ENCODE data around the gene NEK6. TPM values are rescaled to one million over a fixed set of nuclear protein-coding genes. Genes with fewer than 3 reads are reported as not detected.

Gene NEK6
- total RNA-seq, 1 donor from 2014 or later, result 27.2 TPM

DNA sequence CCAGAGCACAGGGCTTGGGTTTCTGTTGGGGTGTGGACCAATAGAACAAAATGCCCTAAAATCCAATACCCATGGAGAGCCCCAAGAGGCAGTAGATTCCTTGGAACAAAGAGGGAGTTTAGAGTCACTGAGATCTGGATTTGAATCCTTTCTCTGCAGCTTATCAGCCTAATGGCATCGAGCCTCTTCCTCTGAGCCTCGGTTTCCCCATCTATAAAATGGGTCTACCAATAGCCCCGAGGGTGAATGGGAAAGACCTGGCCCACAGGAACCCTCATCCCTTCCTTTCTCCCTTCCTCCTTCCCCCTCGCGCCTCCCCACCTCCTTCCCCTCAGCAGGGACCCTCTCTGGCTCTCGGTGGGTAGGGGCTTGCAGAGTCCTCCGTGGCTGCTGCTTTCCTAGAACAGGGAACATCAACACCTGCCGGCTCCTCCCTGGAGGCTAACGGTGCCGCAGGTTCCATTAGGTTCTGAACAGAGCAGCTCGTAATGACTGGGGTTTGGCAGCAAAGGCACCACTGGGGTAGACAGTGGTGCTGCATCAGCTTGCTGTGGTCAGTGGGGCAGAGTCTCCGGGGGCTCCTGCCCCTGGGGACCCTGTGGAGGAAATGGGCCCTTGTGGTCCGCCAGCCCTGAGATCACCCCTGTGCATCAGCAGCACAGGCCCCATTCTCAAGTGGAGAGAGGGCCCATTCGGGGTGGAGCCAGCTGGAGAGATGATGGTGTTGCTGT lies 40.3 kb downstream of the NEK6 start:
- no peak for DNase-seq

DNA sequence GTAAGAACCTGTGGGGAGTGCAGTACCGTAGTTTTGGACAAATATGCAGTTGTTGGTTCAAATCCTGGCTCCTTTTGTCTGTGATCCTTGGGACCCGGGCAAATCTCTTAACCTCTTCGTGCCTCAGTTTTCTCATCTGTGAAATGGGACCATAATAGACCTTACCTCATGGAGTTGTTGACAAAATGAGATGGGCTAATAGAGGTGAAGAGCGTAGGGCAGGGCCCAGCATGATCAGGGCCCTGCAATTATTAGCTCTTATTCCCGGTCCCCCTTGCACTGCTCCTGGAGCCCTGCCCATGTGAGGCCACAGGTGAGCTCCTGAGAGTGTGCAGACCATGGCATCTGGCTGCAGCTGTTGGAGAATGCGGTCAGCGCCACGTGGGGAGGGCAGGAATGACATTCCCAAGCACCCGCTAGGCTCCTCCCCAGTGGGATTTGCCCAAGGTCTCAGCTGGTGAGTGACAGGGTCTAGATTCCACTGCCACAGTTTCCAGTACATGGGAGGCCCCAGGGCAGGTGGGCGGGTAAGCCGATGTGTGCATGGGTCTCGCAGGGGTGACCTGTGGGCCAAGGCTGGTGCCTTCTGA lies 41.0 kb downstream of the NEK6 start:
- DNase-seq, result no peak

DNA sequence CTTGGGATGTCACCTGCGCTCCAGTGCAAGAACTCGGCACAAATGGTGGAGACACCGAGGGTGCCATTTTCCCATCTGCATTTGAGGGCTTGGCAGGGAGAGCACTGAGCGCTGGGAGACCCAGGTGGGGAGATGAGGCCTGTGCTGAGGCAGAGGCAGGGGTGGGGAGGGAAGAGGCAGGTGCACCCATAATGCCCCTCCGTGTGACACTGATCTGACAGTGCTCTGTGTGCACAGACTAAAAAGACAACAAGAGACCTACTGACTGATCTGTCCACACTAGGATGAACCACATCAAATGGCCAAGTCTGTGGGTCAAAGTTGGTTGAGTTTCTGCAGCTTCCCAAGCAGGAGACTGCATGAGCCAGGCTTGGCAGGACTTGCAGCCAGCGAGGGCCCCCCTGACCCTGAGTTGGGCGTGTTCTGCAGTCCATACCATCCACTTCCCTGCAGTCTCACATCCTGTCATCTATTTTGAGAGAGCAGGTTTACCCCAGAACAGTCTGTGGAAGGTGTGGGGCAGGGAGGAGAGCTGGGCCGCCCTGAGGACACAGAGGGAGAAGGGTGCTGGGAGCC lies 41.9 kb downstream of the NEK6 start:
- DNase-seq, result no peak

DNA sequence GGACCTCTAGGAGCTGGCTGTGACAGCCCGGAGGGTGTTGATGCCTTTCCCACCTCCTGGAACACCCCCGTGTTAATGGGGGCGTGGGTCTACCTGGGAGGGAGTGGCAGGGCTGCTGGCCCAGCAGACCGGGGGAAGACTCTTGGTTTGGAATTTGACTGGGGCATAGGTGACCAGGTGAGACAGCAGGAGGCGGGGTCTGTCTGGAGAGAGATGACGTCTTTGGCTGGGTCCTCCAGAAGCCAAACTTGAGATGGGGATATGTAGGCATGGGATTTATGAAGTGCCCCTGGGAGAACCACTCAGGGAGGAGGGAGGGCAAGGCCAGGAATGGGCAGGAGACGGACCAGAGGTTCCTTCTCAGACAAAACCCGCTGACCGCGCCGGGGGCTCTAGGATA lies 42.6 kb downstream of the NEK6 start:
- no peak for DNase-seq

DNA sequence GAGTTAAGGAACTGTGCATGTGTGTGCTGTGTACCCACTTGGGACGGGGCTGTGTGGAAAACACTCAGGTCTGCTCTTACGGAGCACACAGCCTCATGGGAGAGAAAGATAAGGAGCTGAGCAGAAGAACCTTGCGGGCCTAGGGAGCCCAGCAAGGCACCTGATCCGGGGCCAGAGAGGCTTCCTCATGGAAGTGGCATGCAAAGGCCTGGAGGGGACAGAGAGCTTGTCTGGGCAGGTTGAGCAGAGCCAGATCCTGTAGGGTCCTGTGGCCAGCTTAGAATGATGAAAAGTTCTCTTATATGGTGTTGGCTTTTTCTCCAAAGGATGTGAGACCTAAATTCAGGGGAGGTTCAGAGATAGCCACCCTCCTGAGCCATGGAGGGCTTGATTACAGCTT lies 45.2 kb downstream of the NEK6 start:
- no peak for DNase-seq

DNA sequence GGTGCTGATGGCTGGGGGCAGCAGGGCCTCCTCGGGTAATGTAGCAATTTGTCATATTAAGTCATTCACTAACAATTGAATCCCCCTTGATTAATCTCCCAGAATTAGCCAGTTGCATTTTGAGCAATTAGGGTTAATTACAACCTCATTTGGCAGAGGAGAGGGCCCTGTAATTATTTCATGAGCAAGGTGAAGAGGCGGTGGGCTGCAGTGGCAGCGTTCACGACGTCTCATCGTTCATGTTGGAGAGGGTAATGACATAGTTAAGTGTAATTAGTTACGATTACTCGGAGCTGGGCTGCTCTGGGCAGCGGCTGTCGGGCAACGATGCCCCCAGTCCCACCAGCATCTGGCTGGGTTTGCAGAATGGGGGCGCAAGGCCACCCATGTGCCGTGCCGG lies 46.0 kb downstream of the NEK6 start:
- no peak for DNase-seq

DNA sequence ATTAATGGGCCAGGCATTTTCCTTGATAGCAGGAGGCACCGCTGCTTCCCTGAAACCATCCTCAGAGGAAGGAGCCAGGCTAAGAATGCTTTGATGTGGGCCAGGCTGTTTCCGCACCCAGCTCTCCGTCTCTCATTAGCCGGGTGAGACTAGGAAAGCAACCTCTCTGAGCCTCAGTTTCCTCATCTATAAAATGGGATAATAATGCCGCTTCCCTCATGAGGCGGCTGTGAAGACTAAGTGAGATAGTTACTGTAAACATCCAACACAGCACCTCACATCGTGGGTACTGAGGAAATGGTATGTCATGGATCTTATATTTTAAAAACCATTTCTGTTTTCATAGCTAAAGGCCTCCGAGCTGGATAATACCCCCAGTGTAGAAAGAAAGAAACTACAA lies 46.5 kb downstream of the NEK6 start:
- no peak for DNase-seq

DNA sequence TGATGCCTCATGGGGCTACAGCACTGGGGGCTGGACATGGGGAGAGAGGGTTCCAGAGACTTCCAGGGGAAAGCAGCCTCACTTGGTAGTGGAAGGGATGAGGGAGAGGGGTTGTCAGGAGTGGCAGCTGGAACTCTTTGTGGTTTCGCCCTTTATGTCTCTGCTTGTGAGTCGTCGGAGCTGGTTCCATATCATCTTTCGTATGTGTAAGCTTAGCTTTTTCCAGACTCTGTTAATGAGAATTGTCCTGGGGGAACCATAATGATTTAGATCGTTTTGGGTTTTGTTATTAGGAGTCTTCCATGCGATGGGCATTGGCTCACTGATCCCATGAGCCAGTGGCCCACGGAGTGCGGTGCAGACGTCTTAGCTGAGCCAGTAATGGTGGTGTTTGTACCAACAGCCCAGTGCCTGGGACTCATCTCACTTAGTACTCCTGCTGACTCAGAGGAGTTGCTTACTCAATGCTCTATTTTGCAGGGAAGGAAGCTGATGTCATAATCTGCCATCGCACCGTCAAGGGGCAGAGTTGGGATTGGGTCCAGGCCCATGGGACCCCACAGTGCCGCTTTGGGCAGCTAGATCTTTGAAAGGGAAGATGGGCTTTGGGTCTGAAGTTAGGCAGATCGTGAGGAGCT lies 48.5 kb downstream of the NEK6 start:
- DNase-seq, result no peak

DNA sequence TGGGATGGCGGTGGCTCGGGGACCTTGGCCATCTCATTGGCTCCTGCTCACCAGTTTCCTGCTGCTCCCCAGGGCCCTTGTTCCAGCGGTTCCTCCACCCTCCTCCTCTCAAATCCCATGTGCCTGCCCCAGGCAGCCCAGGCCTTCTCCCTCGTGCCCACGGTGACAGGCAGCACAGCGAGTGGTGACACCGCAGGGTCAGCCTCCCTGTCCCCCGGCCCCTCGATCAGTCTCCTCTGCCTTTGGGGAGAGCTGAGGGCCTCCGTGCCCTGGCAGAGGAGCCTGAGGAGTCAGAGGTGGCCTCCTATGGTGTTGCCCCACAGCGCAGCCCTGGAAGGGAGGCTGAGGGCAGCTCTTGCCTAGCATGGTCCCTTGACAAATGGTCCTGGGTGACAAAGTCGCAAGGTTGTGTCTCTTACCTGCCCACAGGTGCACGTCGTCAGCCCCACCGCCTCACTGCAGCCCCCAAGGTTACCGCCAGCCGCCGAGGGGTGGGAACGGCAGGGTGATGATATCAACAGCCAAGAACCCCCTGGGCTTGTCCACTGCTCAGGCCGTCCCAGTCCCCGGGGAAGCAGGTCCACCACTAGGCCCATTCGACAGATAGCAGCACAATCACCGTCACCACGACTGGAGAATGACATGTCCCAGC lies 49.8 kb downstream of the NEK6 start:
- DNase-seq, result no peak

DNA sequence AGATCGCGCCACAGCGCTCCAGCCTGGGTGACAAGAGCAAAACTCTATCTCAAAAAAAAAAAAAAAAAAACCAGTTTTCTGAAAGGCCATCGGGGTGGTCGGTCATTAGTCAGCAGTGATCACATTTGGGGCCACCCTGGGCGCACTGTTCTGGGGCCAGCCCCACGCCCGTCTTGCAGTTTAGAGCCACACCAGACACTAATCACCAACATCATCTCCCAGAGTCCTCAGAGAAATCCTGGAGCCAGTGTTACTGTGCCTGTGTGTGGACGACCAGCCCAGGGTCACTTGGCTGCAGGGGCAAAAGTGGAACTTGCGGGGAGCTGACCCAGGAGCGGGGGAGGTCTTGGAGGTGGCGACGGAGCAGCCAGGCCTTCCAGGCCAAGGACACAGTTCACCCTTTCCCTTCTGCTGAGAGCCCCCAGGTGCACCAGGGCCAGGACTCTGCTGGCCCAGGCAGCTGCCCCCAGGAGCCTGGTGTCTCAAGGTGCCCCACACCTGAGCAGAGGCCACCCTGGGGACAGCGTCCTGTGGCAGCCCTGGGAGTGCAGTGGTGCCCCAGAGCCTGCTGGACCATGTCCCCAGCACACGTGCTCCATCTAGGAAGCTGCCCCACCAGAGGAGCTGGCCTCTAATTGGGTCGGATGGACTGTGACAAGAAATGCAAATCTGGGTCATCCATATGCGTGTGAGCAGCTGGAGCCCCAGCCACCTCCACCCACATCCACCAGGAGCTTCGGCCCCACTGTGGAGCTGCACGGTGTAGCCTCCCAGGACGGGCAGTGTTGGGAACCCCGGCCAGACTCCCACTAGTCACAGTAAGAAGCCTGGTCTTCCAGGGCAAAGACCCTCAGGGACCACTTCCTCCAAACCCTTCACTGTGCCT lies 51.1 kb downstream of the NEK6 start:
- DNase-seq, result no peak

DNA sequence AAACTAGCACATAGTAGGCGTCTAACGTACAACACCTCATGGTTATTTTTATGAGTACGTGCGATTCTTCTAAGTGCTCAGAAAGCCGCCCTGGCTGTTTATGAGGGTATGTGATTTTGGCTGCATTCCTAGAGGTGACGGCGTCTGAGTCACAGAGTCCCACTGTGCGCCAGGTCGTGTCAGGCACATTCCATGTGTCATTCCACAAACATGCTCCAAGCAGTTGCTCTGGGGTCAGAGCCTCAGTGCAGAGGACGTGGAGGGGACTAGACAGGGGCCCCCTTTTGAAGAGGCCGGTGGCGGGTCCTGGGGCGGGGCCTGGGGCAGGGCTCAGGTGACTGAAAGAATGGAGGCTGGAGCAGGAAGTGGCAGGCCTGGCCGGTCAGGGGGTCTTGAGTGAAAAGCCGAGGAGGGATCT lies 51.9 kb downstream of the NEK6 start:
- DNase-seq, result no peak

DNA sequence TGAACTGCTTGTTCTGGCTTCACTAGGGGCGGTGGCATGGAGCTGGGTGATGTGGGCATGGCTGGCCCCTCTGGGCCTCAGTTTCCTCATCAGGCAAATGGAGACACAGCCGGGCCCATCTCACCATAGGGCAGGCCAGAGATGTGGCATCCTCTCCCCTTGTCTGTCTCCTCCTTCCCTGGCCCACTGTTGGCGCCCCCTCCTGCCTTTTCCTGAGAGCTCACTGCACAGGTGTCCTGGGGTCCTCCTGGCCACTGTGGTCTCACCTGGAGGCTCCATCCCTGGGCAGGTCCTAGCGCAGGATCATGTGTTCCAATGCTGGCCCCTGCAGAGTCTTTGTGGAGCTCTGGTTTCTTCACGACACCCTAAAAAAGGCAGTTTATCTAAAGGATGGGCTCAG lies 53.5 kb downstream of the NEK6 start:
- no peak for DNase-seq

DNA sequence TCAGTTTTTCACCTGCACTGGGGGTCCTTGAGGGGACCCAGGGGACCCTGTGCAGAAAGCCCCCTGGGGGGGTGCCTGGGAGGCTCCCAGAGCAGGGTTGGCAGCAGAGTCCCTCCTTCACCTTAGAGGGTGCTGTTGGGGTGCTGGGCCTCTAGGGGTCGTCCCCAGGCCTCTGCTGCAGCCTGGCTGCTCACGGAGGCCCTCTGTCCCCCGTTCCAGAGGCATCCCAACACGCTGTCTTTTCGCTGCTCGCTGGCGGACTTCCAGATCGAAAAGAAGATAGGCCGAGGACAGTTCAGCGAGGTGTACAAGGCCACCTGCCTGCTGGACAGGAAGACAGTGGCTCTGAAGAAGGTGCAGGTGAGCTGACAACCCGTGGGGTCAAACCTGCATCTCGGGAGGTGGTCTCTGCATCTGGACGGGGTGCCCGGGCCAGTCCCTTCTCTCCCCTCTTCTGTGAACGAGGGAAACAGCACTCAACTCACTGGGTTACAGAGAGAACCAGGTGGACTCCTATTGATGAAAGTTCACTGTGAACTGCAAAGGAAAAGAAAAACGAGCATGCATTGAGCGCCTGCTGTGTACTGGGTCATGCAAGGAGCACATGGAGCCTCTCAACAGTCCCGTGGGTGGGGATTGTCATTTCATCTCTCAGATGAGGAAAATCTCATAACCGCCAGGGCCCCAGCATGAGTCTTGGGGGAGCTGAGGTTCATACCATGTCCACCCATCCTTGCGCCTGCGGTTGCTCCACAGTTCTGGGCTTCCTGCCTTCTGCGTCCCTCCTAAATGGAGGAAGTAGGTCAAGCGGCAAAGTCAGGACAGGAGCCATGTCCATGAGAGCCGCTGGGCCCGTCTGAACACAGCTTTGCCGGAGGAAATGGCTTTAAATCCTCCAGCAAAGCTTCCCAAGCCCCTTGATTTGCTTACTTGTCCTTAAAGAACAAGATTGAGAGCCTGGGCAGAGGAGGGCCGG lies 54.8 kb downstream of the NEK6 start:
- no peak for DNase-seq

DNA sequence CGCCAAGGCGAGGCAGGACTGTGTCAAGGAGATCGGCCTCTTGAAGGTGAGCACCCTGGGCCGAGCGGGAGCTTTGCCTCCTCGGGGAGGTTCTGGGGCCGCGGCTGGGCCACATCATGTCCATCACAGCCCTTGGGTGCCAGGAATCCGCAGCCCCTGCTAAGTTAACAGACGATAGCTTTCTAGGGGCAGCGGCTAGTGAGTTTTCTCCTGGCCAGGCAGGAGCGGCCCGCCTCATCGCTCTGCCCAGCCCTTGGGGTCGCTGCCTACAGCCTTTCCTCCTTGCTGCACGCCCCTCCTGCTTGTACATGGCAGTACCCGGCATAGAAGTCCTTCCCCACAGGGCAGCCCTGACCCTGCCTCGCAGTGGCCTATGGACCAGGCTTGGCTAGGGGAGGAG lies 56.2 kb downstream of the NEK6 start:
- DNase-seq, result no peak

DNA sequence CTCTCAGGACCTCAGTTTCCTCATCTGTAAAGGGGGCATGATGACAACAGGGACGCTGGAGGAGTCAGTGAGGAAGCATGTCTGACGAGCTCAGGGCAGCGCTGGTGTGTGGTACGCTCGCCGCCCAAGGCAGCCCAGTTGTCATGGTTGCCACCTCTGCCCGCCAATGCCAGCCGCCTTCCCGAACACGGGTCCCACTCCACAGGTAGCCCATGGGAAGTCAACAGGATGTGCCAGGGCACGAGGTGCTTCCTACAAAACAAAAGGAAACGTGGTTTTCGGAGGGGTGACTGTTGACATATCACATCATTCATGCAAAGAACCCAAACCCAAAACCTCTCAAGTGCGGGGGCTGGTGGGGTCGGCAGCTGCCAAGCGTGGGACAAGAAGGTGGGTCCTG lies 58.1 kb downstream of the NEK6 start:
- DNase-seq, result no peak

DNA sequence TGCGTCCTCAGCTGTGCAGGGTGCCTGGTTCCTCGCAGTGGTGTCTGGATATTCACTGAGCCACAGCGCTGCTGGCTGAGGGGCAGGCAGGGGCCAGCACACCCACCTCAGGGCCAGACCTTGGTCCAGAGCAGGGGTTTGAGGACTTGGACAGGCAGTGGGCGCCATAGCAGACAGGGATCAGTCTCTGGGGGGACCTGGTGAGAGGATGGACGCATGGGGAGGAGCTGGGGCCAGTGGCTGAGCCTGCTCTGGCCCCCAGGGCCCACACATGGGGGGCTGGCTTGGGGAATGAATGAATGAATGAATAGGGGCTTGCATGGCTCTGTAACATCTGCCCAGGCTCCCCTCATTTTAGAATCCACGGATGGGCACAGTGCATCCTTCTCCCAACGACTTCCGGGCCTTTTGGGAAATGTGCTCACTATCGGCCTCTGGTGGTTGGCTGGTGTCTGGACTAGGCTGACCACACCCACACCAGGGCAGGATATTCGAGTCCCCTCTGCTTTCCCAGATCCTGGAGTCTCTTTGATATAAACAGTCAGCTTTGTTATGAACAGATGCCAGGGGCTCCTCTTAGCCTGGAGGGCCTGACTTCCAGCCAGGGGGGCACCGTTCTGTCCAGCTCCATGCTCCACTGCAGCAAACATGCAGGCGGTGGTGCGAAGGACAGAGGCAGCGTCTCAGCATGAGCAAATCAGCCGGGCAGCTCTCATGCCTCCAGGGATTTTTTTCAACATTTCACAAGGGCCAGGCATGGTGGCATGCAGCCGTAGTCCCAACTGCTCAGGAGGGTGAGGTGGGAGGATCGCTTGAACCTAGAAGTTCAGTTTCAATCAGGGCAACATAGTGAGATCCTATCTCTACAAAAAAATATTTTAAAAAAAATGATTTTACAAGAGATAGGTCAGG lies 62.6 kb downstream of the NEK6 start:
- peak; percentile 12 for DNase-seq

DNA sequence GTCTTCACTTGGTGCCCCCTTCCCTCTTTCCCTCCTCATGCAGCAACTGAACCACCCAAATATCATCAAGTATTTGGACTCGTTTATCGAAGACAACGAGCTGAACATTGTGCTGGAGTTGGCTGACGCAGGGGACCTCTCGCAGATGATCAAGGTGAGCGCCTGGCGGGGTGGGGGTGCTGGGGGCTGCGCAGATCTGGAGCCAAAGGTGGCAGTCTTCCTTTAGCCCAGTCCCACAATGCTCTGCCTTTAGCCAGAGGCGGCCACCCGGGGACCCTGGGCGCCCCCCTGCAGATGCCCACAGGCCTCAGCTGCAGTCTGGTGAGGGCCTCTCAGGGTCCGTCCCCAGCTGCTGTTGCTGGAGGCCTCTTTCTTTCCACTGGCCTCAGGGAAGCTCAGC lies 63.7 kb downstream of the NEK6 start:
- no peak for DNase-seq

DNA sequence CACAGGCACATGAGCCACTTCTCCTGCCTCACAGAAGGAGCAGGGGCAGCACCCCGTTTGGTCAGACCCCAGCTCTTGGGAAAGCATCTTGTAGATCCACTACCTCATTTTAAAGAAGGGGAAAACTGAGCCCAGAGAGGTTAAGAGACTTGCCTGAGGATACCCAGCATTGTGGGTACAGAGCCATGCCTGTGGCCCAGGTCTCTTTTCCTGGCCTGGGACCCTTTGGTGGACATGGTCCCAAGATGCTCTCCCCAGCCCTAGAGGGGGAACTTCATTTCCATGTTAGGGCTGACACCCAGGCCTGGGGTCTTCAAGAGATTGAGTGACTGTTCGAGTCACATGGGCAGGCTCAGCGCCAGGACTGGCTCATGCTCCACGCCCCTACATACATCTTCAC lies 64.2 kb downstream of the NEK6 start:
- DNase-seq, result no peak

DNA sequence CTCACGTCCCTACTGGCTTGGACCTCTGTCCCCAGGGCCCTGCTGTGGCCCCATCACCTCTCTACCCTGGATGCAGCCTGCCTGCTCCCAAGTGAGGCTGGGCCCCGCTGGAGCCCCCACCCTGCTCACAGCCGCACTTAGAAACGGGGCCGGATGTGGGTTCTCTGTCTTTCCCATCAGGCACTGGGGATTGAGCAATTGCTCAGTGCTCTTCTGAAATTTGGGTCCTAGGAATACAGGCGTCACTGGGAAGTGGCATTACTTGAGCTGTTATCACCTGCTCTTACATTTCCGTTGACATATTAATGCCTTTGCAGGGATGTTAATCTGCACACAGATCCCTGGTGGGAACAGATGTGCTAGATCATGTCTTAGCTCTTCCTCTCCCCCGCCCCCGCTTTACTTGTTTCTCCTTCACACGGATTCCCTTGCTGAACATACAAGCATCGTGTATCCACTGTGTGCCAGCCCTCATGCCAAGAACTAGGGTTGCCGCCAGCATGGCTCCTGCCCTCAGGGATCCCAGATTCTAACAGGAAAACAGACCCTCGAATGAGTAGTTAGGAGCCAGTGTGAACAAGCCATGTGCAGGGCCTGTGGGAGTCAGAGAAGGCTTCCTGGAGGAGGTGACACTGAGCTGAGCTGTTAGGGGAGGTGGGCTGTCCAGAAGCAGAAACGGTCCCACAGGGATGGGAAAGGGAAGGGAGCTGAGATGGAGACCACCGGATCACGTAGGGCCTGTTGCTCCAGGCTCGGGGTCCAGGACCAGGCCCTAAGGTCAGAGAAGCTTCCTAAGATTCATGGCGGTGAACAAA lies 65.1 kb downstream of the NEK6 start:
- no peak for DNase-seq

All from skin of body (tissue), 2 donors.